Heart left ventricle (tissue), 16 donors: Measurements from ENCODE around the gene ANKRD39. TPM values are rescaled to one million over a fixed set of nuclear protein-coding genes. Genes with fewer than 3 reads are reported as not detected.

Source experiments
- ATAC-seq, 4 donors: fragments of 200-7000 bp; cut with Tn5 transposase; one replicate each; pipeline ENCODE4 v1.9.1; 2020 to 2022; ENCODE audit warnings: moderate library complexity in 4 of 4, mild to moderate bottlenecking in 3 of 4, moderate number of reproducible peaks in 1 of 4
- DNase-seq, 5 donors: peaks; one replicate each; pipeline ENCODE4 v3.0.0-alpha.2; 2020
- H3K27ac ChIP-seq, 12 donors: fragments of 200-600 bp; sonication (generic) in 4 of 12; one replicate each; pipeline versions ENCODE4 v1.5.0 to v1.8.0; 2016 to 2022; ENCODE audit warnings: mild to moderate bottlenecking in 2 of 12
- H3K27me3 ChIP-seq, 9 donors: fragments of 200-600 bp; sonication (generic) in 2 of 9; one replicate each; pipeline versions ENCODE4 v1.5.1 to v1.8.0; 2016 to 2022; ENCODE audit warnings: mild to moderate bottlenecking in 3 of 9
- H3K36me3 ChIP-seq, 9 donors: fragments of 200-600 bp; sonication (generic) in 2 of 9; one replicate each; pipeline versions ENCODE4 v1.5.0 to v1.8.0; 2018 to 2022; ENCODE audit warnings: mild to moderate bottlenecking in 2 of 9
- H3K4me1 ChIP-seq, 12 donors: fragments of 200-600 bp; sonication (generic) in 4 of 12; one replicate each; pipeline versions ENCODE4 v1.5.0 to v1.8.0; 2016 to 2022; ENCODE audit warnings: mild to moderate bottlenecking in 3 of 12
- H3K4me3 ChIP-seq, 12 donors: fragments of 200-600 bp; sonication (generic) in 4 of 12; one replicate each; pipeline versions ENCODE4 v1.5.0 to v1.8.0; 2017 to 2022; ENCODE audit warnings: mild to moderate bottlenecking in 9 of 12, moderate library complexity in 4 of 12
- H3K9me3 ChIP-seq, 12 donors: fragments of 200-600 bp; sonication (generic) in 4 of 12; one replicate each; pipeline versions ENCODE4 v1.5.0 to v1.8.0; 2016 to 2022; ENCODE audit warnings: mild to moderate bottlenecking in 1 of 12
- POLR2A ChIP-seq, 2 donors: fragments of 450-650 bp; IDR thresholded peaks; one replicate each; pipeline ENCODE4 v1.6.1; 2017; ENCODE audit warnings: antibody characterized with exemption in 2 of 2, mild to moderate bottlenecking in 2 of 2, moderate library complexity in 2 of 2
- WGBS, 4 donors: extraction: QIAGEN DNeasy Blood & Tissue Kit in 2 of 4; methylation state at CpG; one replicate each; pipeline versions ENCODE4 v1.1.5 to v1.1.7; 2013 to 2018; 5-methylcytosine and 5-hydroxymethylcytosine counted together
- intact Hi-C, 10 donors: fragments of 100-400 bp; cut with DNase I; formaldehyde crosslinking; loops; one replicate each; pipeline versions ENCODE4 v1.11.1 to v1.14.2; 2022
- polyA plus RNA-seq, 2 donors: library from polyadenylated mRNA; stranded (reverse); fragments of 200-250 nt; gene quantifications; one replicate each; pipeline ENCODE4 v1.2.3, GENCODE V29; 2013
- total RNA-seq, 9 donors: library from RNA; depleted of rRNA in 2 of 9; stranded (reverse); fragments of >200 nt in 2 of 9; fragmentation: NEBNext Ultra II Directional in 3 of 9; extraction: Animal tissue kit (Norgen Biotek cat#: 25700) in 3 of 9; gene quantifications; one replicate each; pipeline versions ENCODE4 v1.1.0 to v1.2.4, GENCODE V29; 2016 to 2023
- TF ChIP-seq, protein P1 (sequence below), 12 donors: fragments of 200-600 bp; sonication (generic) in 4 of 12; IDR thresholded peaks; one replicate each; pipeline versions ENCODE4 v1.5.0 to v1.8.0; 2018 to 2022; ENCODE audit warnings: antibody characterized with exemption in 12 of 12, mild to moderate bottlenecking in 5 of 12
- donor health status: ischemic (EF 13 %, LVEDD 7.1; RV severe dilation, severe dysfunction).
- donor health status: healthy with polysubstance abuse.
- donor health status: DM: no; HTN: yes; CAD: no.
- donor health status: DM: no; HTN: no; CAD: no.
- donor health status: ischemic (EF 25% LVEDD 6.9; RV normal size, moderate dysfunction).
- donor health status: ischemic (EF 25% LVEDD 5.7; RV mildly dilated, moderate dysfunction).
- donor health status: healthy.
- donor health status: DM: yes; HTN: yes; CAD: no.
- donor health status: ischemic (EF 35%, LVEDD 5.7; RV mildly dilated, moderate dysfunction).
- donor health status: nonischemic (EF 11% LVEDD 7.7; RV severe dilation, severe dysfunction).
- donor health status: DM: yes; HTN: yes; CAD: no.
- donor health status: PGD.
- donor health status: ischemic (EF 29% LVEDD 5.4; RV normal size, mild dysfunction).
- donor health status: nonischemic (EF 23%, LVEDD 6.1; RV moderate dilation, normal function).

ANKRD39 gene
- total and polyA plus RNA-seq, 11 donors: 13.3 to 33.4 (median 17.5) TPM

DNA sequence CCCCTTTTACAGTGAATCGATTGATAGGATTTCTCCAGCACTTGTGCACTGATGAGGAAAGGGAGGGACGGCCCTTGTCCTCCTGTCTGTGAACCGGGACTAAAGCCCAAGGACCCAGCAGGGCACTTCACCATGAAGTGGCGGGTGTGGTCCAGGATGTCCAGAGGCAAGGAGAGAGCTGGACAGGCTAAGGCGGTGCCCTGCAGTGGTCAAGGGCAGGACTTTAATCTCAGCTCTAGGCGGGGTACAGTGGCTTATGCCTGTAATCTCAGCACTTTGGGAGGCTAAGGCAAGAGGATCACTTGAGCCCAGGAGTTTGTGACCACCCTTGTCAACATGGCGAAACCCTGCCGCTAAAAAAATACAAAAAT lies 40.3 kb upstream of the ANKRD39 start:
- 90 to 93% (median 91%) methylated on average over 6 to 8 of the region's 8 CpGs for WGBS, 4 donors
- DNase-seq: no peak
- no peak for TF ChIP-seq POLR2A (IDR thresholded peaks at IDR 0.05)
- TF ChIP-seq, protein P1, sequence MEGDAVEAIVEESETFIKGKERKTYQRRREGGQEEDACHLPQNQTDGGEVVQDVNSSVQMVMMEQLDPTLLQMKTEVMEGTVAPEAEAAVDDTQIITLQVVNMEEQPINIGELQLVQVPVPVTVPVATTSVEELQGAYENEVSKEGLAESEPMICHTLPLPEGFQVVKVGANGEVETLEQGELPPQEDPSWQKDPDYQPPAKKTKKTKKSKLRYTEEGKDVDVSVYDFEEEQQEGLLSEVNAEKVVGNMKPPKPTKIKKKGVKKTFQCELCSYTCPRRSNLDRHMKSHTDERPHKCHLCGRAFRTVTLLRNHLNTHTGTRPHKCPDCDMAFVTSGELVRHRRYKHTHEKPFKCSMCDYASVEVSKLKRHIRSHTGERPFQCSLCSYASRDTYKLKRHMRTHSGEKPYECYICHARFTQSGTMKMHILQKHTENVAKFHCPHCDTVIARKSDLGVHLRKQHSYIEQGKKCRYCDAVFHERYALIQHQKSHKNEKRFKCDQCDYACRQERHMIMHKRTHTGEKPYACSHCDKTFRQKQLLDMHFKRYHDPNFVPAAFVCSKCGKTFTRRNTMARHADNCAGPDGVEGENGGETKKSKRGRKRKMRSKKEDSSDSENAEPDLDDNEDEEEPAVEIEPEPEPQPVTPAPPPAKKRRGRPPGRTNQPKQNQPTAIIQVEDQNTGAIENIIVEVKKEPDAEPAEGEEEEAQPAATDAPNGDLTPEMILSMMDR (IDR thresholded peaks at IDR 0.05): no peak
- no peaks in the 10 kb centered on the region for H3K27me3 ChIP-seq
- no peak for ATAC-seq
- no peaks in the 10 kb centered on the region for H3K9me3 ChIP-seq
- peaks cover 0 to 14% (median 3%) of the 10 kb centered on the region in 12 donors for H3K4me1 ChIP-seq
- H3K27ac ChIP-seq: no peak overlapping the region
- no peaks in the 10 kb centered on the region for H3K36me3 ChIP-seq
- H3K4me3 ChIP-seq: no peak overlapping the region
- intact Hi-C loops: no loop called here

DNA sequence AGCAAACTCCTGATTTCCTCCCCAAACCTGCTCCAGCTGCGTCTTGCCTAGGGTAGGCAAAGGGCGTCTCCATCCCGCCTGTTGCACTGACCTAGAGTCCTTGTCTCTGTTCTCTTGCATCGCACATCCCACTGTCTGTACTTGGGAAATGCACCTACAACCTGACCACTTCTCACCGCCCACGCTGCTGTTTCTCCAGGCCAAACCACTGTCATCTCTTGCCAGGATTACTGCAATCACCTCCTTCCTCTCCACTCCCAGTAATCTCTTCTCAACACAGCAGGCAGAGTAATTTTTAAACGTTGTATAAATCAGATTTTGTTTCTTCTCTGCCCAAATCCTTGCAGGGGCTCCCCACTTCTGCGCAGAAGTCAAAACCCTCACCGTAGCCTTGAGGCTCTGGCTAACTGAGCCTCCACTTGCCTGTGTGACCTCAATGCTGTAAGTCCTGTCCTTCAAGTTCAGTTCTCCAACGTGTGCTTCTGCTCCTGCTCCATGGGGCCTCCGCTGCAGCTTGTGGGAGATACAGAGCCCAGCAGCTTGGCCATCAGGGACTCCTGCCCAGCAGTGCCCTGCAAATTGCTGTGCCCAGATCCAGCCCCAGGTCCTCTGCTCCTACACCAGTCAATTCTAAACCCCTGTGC lies 39.8 kb upstream of the ANKRD39 start:
- peak in 1 of 4 donors; percentile 15 for ATAC-seq
- H3K27me3 ChIP-seq: no peaks in the 10 kb centered on the region
- no peak overlapping the region for H3K27ac ChIP-seq
- intact Hi-C loops: no loop called here
- H3K36me3 ChIP-seq: no peaks in the 10 kb centered on the region
- H3K4me3 ChIP-seq: no peak overlapping the region
- WGBS, 4 donors: 70 to 75% (median 74%) methylated on average over 11 of the region's 11 CpGs
- H3K4me1 ChIP-seq: peaks cover 0 to 14% (median 3%) of the 10 kb centered on the region in 12 donors
- TF ChIP-seq, protein P1 (IDR thresholded peaks at IDR 0.05): no peak
- no peak for TF ChIP-seq POLR2A (IDR thresholded peaks at IDR 0.05)
- DNase-seq: no peak
- H3K9me3 ChIP-seq: no peaks in the 10 kb centered on the region

DNA sequence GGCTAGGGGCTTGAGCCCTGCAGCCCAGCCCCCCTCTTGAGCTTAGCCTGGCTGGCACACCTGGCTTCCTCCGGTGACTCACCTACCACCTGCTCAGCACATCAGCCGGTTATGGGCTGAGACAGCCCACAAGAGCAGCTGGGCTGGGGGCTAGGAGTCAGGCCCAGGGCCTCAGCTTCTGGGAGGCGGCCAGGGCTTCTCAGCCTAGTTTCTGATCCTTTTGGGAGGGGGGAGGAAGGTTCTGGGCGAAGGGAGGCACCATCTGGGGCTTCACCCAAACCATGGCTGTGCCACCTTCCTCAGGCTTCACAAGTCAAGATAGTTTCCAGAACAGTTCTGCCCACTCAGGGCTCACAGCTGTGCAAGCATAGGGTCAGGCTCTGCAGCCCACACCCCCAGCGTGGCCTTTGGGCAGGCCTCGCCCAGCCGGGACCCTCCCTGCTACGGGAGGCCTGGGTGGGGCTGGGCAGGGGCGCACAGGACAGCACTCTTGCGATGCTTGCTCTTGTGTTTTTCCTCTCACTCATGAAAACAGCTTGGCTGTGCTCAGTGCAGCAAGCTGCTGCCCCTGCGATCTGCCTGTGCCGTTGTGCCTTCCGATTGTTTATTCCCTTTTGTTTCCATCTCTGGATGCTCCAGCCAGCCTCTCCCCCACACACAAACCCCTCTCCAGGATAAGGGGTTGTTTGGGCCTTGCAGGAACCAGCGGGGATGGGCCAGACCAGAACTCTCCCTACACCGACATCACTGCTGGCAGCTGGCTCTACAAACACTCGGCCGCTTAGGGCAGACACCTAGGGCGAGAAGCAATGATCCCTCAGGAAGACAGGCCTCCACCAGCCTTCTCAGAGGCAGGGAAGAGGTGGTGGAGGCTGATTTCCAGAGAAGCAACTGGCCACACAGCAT lies 38.2 kb upstream of the ANKRD39 start:
- no peaks in the 10 kb centered on the region for H3K27me3 ChIP-seq
- no peaks in the 10 kb centered on the region for H3K9me3 ChIP-seq
- no peak overlapping the region for H3K4me3 ChIP-seq
- H3K36me3 ChIP-seq: no peaks in the 10 kb centered on the region
- DNase-seq: no peak
- peak overlapping the region in 1 of 12 donors; percentile 56 for H3K27ac ChIP-seq
- intact Hi-C loops: no loop called here
- peaks cover 0 to 27% (median 15%) of the 10 kb centered on the region in 12 donors for H3K4me1 ChIP-seq
- WGBS, 4 donors: 80 to 87% (median 84%) methylated on average over 14 to 18 of the region's 18 CpGs
- TF ChIP-seq, protein P1 (IDR thresholded peaks at IDR 0.05): no peak
- no peak for TF ChIP-seq POLR2A (IDR thresholded peaks at IDR 0.05)
- ATAC-seq: no peak

DNA sequence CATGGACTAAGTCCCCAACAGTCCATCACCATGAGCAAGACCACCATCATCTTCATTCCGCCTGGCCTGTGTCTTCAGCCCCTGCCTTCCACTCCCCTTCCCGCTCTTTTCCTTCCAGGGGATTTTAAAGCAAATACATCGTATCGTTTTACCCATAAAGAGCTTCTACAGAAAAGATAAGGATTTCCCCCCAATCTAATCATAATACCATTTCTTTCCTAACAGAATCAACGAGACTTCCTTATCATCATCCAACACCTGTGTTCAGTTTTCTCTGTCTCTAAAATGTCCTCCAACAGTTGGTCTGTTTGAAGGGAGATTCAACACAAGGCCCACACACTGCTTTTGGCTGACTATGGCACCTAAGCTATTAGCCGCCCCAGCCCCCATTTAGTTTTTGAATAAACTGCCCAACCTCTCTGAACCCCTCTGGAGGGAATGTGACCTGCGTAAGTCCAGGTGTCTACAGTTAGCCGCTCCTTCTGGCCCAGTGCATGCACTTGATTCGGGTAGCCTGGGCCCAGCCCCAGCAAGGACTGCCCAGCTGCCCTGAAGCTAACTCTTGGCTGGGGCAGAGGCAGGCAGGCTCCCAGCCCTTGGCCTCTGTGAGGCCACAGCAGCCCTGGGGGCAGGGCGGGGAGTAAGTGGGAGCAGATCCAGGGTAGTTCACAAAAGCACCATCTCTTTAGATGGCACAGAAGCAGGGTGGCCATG lies 37.4 kb upstream of the ANKRD39 start:
- Histone ChIP-seq H3K9me3 (no peaks in the 10 kb centered on the region), H3K4me1 (peaks cover 0 to 35% (median 18%) of the 10 kb centered on the region in 12 donors), H3K27ac (peak overlapping the region in 1 of 12 donors; percentile 56), H3K27me3 (no peaks in the 10 kb centered on the region), H3K36me3 (no peaks in the 10 kb centered on the region), H3K4me3 (no peak overlapping the region)
- no peak for DNase-seq
- ATAC-seq: peak in 2 of 4 donors; percentile 27 to 31
- intact Hi-C loops: no loop called here
- WGBS, 4 donors: 73 to 91% (median 85%) methylated on average over 10 of the region's 10 CpGs
- no peak for TF ChIP-seq POLR2A (IDR thresholded peaks at IDR 0.05)
- TF ChIP-seq, protein P1 (IDR thresholded peaks at IDR 0.05): no peak
